Astrocyte (in vitro differentiated cells and primary cell): Measurements from ENCODE around the gene ZNF786. TPM values are rescaled to one million over a fixed set of nuclear protein-coding genes. Genes with fewer than 3 reads are reported as not detected.

ENCODE experiments used
- DNase-seq: peaks from one replicate; pipeline ENCODE4 v3.0.0-alpha.2; 2010; ENCODE audit warnings: low read depth
- FAIRE-seq: peaks from 2 replicates; lab custom pipeline; 2011; peaks lifted over from hg19 to GRCh38; lab: Jason Lieb, UNC
- H2AFZ ChIP-seq: 2 replicates; pipeline ENCODE4 v1.6.0; 2012; ENCODE audit warnings: low read depth, low read length, inconsistent platforms
- H3K27ac ChIP-seq: 2 replicates; pipeline ENCODE4 v1.5.1; 2011; ENCODE audit warnings: low read depth, low read length, inconsistent platforms
- H3K27me3 ChIP-seq: 2 replicates; pipeline ENCODE4 v1.6.0; 2011; ENCODE audit warnings: low read length, inconsistent platforms; ENCODE audit not compliant: insufficient read depth
- H3K36me3 ChIP-seq: 2 replicates; pipeline ENCODE4 v1.5.1; 2011; ENCODE audit warnings: low read length, inconsistent platforms; ENCODE audit not compliant: insufficient read depth
- H3K4me1 ChIP-seq: 2 replicates; pipeline ENCODE4 v1.5.1; 2011; ENCODE audit warnings: low read length, inconsistent platforms; ENCODE audit not compliant: insufficient read depth
- H3K4me2 ChIP-seq: 2 replicates; pipeline ENCODE4 v1.6.0; 2012; ENCODE audit warnings: low read length, inconsistent platforms
- H3K4me3 ChIP-seq: 2 replicates; pipeline ENCODE4 v1.5.1; 2011; ENCODE audit warnings: low read depth, mild to moderate bottlenecking, low read length, inconsistent platforms; ENCODE audit not compliant: insufficient read depth
- H3K79me2 ChIP-seq: 2 replicates; pipeline ENCODE4 v1.6.0; 2012; ENCODE audit warnings: mild to moderate bottlenecking, low read length, inconsistent platforms; ENCODE audit not compliant: insufficient read depth
- H3K9ac ChIP-seq: 2 replicates; pipeline ENCODE4 v1.6.0; 2012; ENCODE audit warnings: mild to moderate bottlenecking, low read length, inconsistent platforms
- H3K9me3 ChIP-seq: 2 replicates; pipeline ENCODE4 v1.5.1; 2012; ENCODE audit warnings: low read depth, mild to moderate bottlenecking, low read length, inconsistent platforms; ENCODE audit not compliant: insufficient read depth
- H4K20me1 ChIP-seq: 2 replicates; pipeline ENCODE4 v1.6.0; 2012; ENCODE audit warnings: low read length, inconsistent platforms; ENCODE audit not compliant: insufficient read depth
- H3K27ac Mint-ChIP-seq: one replicate; pipeline ENCODE4 v1.8.0; 2021; ENCODE audit warnings: mild to moderate bottlenecking, mixed read lengths; ENCODE audit not compliant: unreplicated experiment
- H3K27me3 Mint-ChIP-seq: one replicate; pipeline ENCODE4 v1.8.0; 2021; ENCODE audit warnings: low read depth, mixed read lengths; ENCODE audit not compliant: unreplicated experiment
- H3K36me3 Mint-ChIP-seq: one replicate; pipeline ENCODE4 v1.8.0; 2021; ENCODE audit warnings: low read depth, mixed read lengths; ENCODE audit not compliant: unreplicated experiment
- H3K4me1 Mint-ChIP-seq: one replicate; pipeline ENCODE4 v1.8.0; 2021; ENCODE audit warnings: low read depth, mixed read lengths; ENCODE audit not compliant: unreplicated experiment
- H3K4me3 Mint-ChIP-seq: one replicate; pipeline ENCODE4 v1.8.0; 2021; ENCODE audit warnings: mild to moderate bottlenecking, moderate library complexity, mixed read lengths; ENCODE audit not compliant: unreplicated experiment
- H3K9me3 Mint-ChIP-seq: one replicate; pipeline ENCODE4 v1.8.0; 2021; ENCODE audit warnings: mild to moderate bottlenecking, mixed read lengths; ENCODE audit not compliant: unreplicated experiment
- CTCF ChIP-seq: IDR thresholded peaks from 2 replicates; pipeline ENCODE4 v1.5.1; 2011; ENCODE audit warnings: low read depth, mild to moderate bottlenecking, inconsistent platforms, low read length, moderate library complexity; ENCODE audit not compliant: insufficient read depth
- EZH2 ChIP-seq: IDR thresholded peaks from 2 replicates; pipeline ENCODE4 v1.6.1; 2012; ENCODE audit warnings: mild to moderate bottlenecking, low read length, inconsistent platforms; ENCODE audit not compliant: insufficient read depth
- total RNA-seq: library from RNA; stranded (reverse); gene quantifications from 2 replicates; pipeline ENCODE4 v1.2.1, GENCODE V29; 2021

ZNF786 gene
- total RNA-seq, 1 donor from 2014 or later = 9.9 TPM

- Histone ChIP-seq H3K4me2 (no peak overlapping the region), H3K36me3 (no peaks in the 10 kb centered on the region), H2AFZ (no peak overlapping the region), H3K9ac (no peak overlapping the region), H3K79me2 (peaks cover 21% of the 10 kb centered on the region), H3K27ac (no peak overlapping the region), H3K27me3 (no peaks in the 10 kb centered on the region), H3K4me1 (no peaks in the 10 kb centered on the region), H3K9me3 (no peaks in the 10 kb centered on the region), H3K4me3 (no peak overlapping the region), H4K20me1 (peaks cover 3% of the 10 kb centered on the region)
- peaks cover 3% of the 10 kb centered on the region for H3K9me3 Mint-ChIP-seq
- DNase-seq = no peak
- peaks cover 2% of the 10 kb centered on the region for H3K4me1 Mint-ChIP-seq
- H3K27ac Mint-ChIP-seq = no peak overlapping the region
- no peak for TF ChIP-seq EZH2
- TF ChIP-seq CTCF = no peak
- no peak overlapping the region for H3K4me3 Mint-ChIP-seq
- FAIRE-seq = no peak
- H3K36me3 Mint-ChIP-seq = peaks cover 17% of the 10 kb centered on the region
- H3K27me3 Mint-ChIP-seq = no peaks in the 10 kb centered on the region
These were observed 8.6 kb downstream of the ZNF786 start for GRCh38 chr7:149081914-149082313.

- H3K79me2 ChIP-seq = peaks cover 8% of the 10 kb centered on the region
- H3K36me3 Mint-ChIP-seq = peaks cover 17% of the 10 kb centered on the region
These were observed 12.9 kb downstream of the ZNF786 start for GRCh38 chr7:149077594-149077993.

More at GRCh38 chr7:149077594-149077993, 12.9 kb downstream of the ZNF786 start:
- H3K27ac ChIP-seq = no peak overlapping the region
- H3K4me3 ChIP-seq = no peak overlapping the region
- no peak overlapping the region for H3K9ac ChIP-seq
- Mint-ChIP-seq H3K4me1 (peaks cover 2% of the 10 kb centered on the region), H3K4me3 (no peak overlapping the region), H3K27ac (no peak overlapping the region), H3K9me3 (no peaks in the 10 kb centered on the region), H3K27me3 (no peaks in the 10 kb centered on the region)
- no peak for FAIRE-seq
- no peak for DNase-seq
- H3K9me3 ChIP-seq = no peaks in the 10 kb centered on the region
- no peak overlapping the region for H2AFZ ChIP-seq
- TF ChIP-seq EZH2 = no peak
- TF ChIP-seq CTCF = no peak
- H3K27me3 ChIP-seq = no peaks in the 10 kb centered on the region
- H4K20me1 ChIP-seq = no peaks in the 10 kb centered on the region
- H3K4me1 ChIP-seq = no peaks in the 10 kb centered on the region
- no peak overlapping the region for H3K4me2 ChIP-seq
- peaks cover 6% of the 10 kb centered on the region for H3K36me3 ChIP-seq
